ENCODE data around the gene CD58. TPM values are rescaled to one million over a fixed set of nuclear protein-coding genes. Genes with fewer than 3 reads are reported as not detected.
"Not testable (repeated sequence)": the region's sequence is repeated elsewhere in the genome, so short reads cannot be mapped to it uniquely, and the experiment has no call there.

CD58 gene
- total and polyA plus RNA-seq, 5 donors from 2014 or later: 39.6 to 124 (median 80.8) TPM

DNA sequence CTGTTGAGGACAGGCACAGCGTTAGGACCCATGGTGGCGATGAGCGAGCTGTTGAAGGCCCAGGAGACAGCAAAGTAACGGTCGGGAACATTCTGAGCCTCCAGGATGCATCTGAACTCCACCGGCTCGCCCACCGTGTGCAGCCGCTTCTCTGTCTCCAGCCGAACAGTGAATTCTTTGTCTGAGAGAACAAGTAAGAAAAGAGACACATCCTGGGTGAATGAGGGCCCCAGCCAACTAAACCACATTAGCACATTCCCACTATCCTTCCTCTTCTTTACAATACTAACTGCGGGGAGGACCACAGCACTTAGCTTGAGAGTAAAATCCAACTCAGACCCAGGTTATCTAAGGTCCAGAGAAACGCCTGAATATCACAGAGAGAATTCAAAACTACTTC lies 37.3 kb upstream of the CD58 start:
- not testable (repeated sequence) for H3K27me3 ChIP-seq (ENCODE audit: control insufficient read depth, insufficient read depth, low read length); H3K4me1 ChIP-seq (ENCODE audit: control insufficient read depth, insufficient read depth, low read length, poor library complexity, severe bottlenecking); H3K4me3 Mint-ChIP-seq; H3K36me3 ChIP-seq (ENCODE audit: control insufficient read depth, insufficient read depth, low read length); DNase-seq; H3K36me3 Mint-ChIP-seq; H3K9me3 ChIP-seq (ENCODE audit: control insufficient read depth in 2 of 2, low read length in 2 of 2); ATAC-seq (ENCODE audit: low read depth in 2 of 2); H3K9me3 Mint-ChIP-seq; H3K27me3 Mint-ChIP-seq; H3K4me3 ChIP-seq (ENCODE audit: low read depth, low read length); H3K27ac ChIP-seq (ENCODE audit: insufficient read depth, low read length, poor library complexity, severe bottlenecking)
- peaks cover 7 to 21% (median 14%) of the 10 kb centered on the region in 4 donors for H3K4me1 Mint-ChIP-seq
- peak overlapping the region in 1 of 3 donors; percentile 3 for H3K27ac Mint-ChIP-seq

GRCh38 chr1:116607463-116607862 lies 36.6 kb upstream of the CD58 start:
- H3K4me3 ChIP-seq (ENCODE audit: low read depth, low read length); H3K4me1 ChIP-seq (ENCODE audit: control insufficient read depth, insufficient read depth, low read length, poor library complexity, severe bottlenecking); H3K4me3 Mint-ChIP-seq; H3K36me3 ChIP-seq (ENCODE audit: control insufficient read depth, insufficient read depth, low read length); H3K9me3 Mint-ChIP-seq; H3K36me3 Mint-ChIP-seq; ATAC-seq (ENCODE audit: low read depth in 2 of 2); DNase-seq; H3K9me3 ChIP-seq (ENCODE audit: control insufficient read depth in 2 of 2, low read length in 2 of 2); H3K27me3 ChIP-seq (ENCODE audit: control insufficient read depth, insufficient read depth, low read length); H3K27ac ChIP-seq (ENCODE audit: insufficient read depth, low read length, poor library complexity, severe bottlenecking); H3K27ac Mint-ChIP-seq; H3K27me3 Mint-ChIP-seq: not testable (repeated sequence)
- H3K4me1 Mint-ChIP-seq: peaks cover 7 to 21% (median 14%) of the 10 kb centered on the region in 4 donors

DNA sequence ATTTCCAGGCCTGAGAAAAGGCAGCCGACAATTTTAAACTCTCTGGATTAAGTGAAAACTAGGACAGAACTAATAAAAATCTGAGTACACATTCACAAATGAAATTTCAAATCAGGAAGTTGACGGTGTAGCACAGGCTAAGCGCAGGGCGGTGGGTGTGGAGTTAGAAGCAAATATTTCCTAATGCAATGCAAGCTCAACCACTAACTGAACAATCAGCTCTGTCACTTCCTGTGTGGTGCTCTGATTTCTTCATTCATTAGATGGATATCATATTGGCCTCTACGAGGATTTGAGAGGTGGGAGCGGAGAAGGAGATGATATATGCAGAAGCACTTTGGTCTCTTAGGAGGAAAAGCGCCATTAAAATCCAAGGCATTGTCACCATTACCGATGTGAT lies 35.2 kb upstream of the CD58 start:
- peak; percentile 74 to 83 for ATAC-seq (ENCODE audit: low read depth in 2 of 2)
- H3K27me3 ChIP-seq (ENCODE audit: control insufficient read depth, insufficient read depth, low read length); H3K9me3 Mint-ChIP-seq; H3K9me3 ChIP-seq (ENCODE audit: control insufficient read depth in 2 of 2, low read length in 2 of 2); H3K36me3 ChIP-seq (ENCODE audit: control insufficient read depth, insufficient read depth, low read length); H3K4me1 ChIP-seq (ENCODE audit: control insufficient read depth, insufficient read depth, low read length, poor library complexity, severe bottlenecking); H3K27me3 Mint-ChIP-seq; H3K36me3 Mint-ChIP-seq: not testable (repeated sequence)
- Mint-ChIP-seq H3K4me1 (peaks cover 7 to 21% (median 14%) of the 10 kb centered on the region in 4 donors), H3K4me3 (peak overlapping the region in 3 of 4 donors; percentile 19 to 50 (median 31)), H3K27ac (peak overlapping the region in 2 of 3 donors; percentile 70 to 74)
- peak in 2 of 3 donors; percentile 22 to 64 for DNase-seq
- H3K4me3 ChIP-seq (ENCODE audit: low read depth, low read length): peak overlapping the region; percentile 57
- peak overlapping the region; percentile 57 for H3K27ac ChIP-seq (ENCODE audit: insufficient read depth, low read length, poor library complexity, severe bottlenecking)

DNA sequence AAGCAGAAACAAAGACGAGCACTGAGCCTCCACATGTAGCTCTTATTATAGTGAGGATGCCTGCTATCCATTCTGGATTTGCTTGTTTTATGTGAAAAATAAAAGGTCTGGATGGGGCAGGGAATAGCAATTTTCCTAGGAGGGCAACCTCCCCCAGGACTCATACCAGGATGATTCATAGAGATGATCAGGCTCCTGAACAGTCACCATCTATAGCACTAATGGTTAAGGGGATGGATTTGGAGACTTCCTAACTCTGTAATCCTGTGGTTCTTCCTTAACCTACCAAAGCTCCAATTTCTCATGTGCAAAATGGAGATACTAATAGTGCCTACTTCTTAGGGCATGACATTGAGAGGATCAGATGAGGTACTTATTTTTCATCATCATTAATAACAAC lies 34.5 kb upstream of the CD58 start:
- Histone ChIP-seq H3K27me3 (ENCODE audit: control insufficient read depth, insufficient read depth, low read length) (no peaks in the 10 kb centered on the region), H3K36me3 (ENCODE audit: control insufficient read depth, insufficient read depth, low read length) (no peaks in the 10 kb centered on the region), H3K9me3 (ENCODE audit: control insufficient read depth in 2 of 2, low read length in 2 of 2) (no peaks in the 10 kb centered on the region), H3K4me3 (ENCODE audit: low read depth, low read length) (peak overlapping the region; percentile 57), H3K27ac (ENCODE audit: insufficient read depth, low read length, poor library complexity, severe bottlenecking) (no peak overlapping the region), H3K4me1 (ENCODE audit: control insufficient read depth, insufficient read depth, low read length, poor library complexity, severe bottlenecking) (peaks cover 3% of the 10 kb centered on the region)
- Mint-ChIP-seq H3K27ac (peak overlapping the region; percentile 56 to 74 (median 70)), H3K4me3 (no peak overlapping the region), H3K36me3 (no peaks in the 10 kb centered on the region), H3K27me3 (no peaks in the 10 kb centered on the region), H3K4me1 (peaks cover 7 to 21% (median 14%) of the 10 kb centered on the region in 4 donors), H3K9me3 (peaks cover 0 to 2% (median 0%) of the 10 kb centered on the region in 7 donors)
- ATAC-seq (ENCODE audit: low read depth in 2 of 2): no peak
- no peak for DNase-seq

DNA sequence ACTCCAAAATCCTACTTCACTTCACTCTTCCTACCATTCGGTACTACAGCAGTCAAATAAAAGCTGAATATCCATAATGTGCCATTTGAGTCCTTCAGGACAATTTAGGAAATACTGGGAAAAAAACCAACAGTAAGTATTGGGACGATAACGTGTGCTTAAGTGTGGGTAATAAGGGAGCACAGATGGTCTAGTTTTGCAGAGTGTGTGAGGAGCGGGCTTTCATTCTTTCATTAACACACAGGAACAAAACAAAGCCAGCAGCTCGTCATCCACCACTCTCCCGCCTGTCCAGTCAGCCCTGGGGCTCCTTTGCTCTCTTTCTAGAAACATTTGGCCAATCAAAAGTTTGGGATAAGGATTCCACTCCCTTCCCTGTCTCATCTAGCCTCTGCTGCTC lies 33.6 kb upstream of the CD58 start:
- not testable (repeated sequence) for H3K27me3 ChIP-seq (ENCODE audit: control insufficient read depth, insufficient read depth, low read length); H3K36me3 Mint-ChIP-seq; DNase-seq; H3K27ac ChIP-seq (ENCODE audit: insufficient read depth, low read length, poor library complexity, severe bottlenecking); H3K9me3 Mint-ChIP-seq; H3K36me3 ChIP-seq (ENCODE audit: control insufficient read depth, insufficient read depth, low read length); H3K9me3 ChIP-seq (ENCODE audit: control insufficient read depth in 2 of 2, low read length in 2 of 2); H3K4me3 Mint-ChIP-seq; ATAC-seq (ENCODE audit: low read depth in 2 of 2); H3K4me1 ChIP-seq (ENCODE audit: control insufficient read depth, insufficient read depth, low read length, poor library complexity, severe bottlenecking); H3K27me3 Mint-ChIP-seq; H3K4me3 ChIP-seq (ENCODE audit: low read depth, low read length)
- Mint-ChIP-seq H3K4me1 (peaks cover 7 to 21% (median 14%) of the 10 kb centered on the region in 4 donors), H3K27ac (peak overlapping the region in 1 of 3 donors; percentile 9)

DNA sequence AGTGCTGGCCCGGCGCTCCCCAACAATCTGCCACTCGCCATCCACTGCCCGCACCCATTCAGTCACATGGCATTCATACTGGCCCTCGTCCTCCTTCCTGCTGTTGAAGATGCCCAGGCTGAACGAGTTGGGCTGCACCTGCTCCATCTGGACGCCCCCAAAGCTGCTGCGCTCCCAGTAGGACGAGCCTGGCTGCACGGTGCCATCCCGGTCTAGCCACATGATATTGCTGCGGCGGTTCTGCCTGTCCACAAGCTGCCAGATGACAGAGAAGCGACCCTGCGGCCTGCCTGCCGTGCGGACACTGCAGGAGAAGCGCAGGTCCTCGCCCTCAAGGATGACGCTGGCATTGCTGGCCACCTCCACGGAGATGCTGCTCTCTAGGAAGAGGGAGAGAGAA lies 32.8 kb upstream of the CD58 start:
- H3K36me3 ChIP-seq (ENCODE audit: control insufficient read depth, insufficient read depth, low read length); H3K27ac Mint-ChIP-seq; DNase-seq; H3K4me3 Mint-ChIP-seq; H3K4me3 ChIP-seq (ENCODE audit: low read depth, low read length); H3K27ac ChIP-seq (ENCODE audit: insufficient read depth, low read length, poor library complexity, severe bottlenecking); H3K9me3 Mint-ChIP-seq; H3K4me1 ChIP-seq (ENCODE audit: control insufficient read depth, insufficient read depth, low read length, poor library complexity, severe bottlenecking); H3K27me3 ChIP-seq (ENCODE audit: control insufficient read depth, insufficient read depth, low read length); H3K9me3 ChIP-seq (ENCODE audit: control insufficient read depth in 2 of 2, low read length in 2 of 2); H3K27me3 Mint-ChIP-seq; H3K36me3 Mint-ChIP-seq; ATAC-seq (ENCODE audit: low read depth in 2 of 2): not testable (repeated sequence)
- peaks cover 7 to 19% (median 12%) of the 10 kb centered on the region in 4 donors for H3K4me1 Mint-ChIP-seq

- peak overlapping the region in 1 of 3 donors; percentile 73 for H3K27ac Mint-ChIP-seq
- not testable (repeated sequence) for H3K9me3 ChIP-seq (ENCODE audit: control insufficient read depth in 2 of 2, low read length in 2 of 2); ATAC-seq (ENCODE audit: low read depth in 2 of 2); H3K9me3 Mint-ChIP-seq; H3K36me3 ChIP-seq (ENCODE audit: control insufficient read depth, insufficient read depth, low read length); H3K27me3 ChIP-seq (ENCODE audit: control insufficient read depth, insufficient read depth, low read length); H3K4me1 ChIP-seq (ENCODE audit: control insufficient read depth, insufficient read depth, low read length, poor library complexity, severe bottlenecking); DNase-seq; H3K4me3 ChIP-seq (ENCODE audit: low read depth, low read length); H3K4me3 Mint-ChIP-seq; H3K27me3 Mint-ChIP-seq; H3K36me3 Mint-ChIP-seq; H3K4me1 Mint-ChIP-seq; H3K27ac ChIP-seq (ENCODE audit: insufficient read depth, low read length, poor library complexity, severe bottlenecking)
Measured at GRCh38 chr1:116599369-116599768, 28.5 kb upstream of the CD58 start.

GRCh38 chr1:116598420-116599036 lies 27.7 kb upstream of the CD58 start:
- not testable (repeated sequence) for H3K4me3 ChIP-seq (ENCODE audit: low read depth, low read length); H3K4me3 Mint-ChIP-seq; H3K36me3 Mint-ChIP-seq; H3K27me3 ChIP-seq (ENCODE audit: control insufficient read depth, insufficient read depth, low read length); H3K9me3 ChIP-seq (ENCODE audit: control insufficient read depth in 2 of 2, low read length in 2 of 2); H3K27me3 Mint-ChIP-seq; H3K9me3 Mint-ChIP-seq; H3K27ac ChIP-seq (ENCODE audit: insufficient read depth, low read length, poor library complexity, severe bottlenecking); H3K4me1 Mint-ChIP-seq; ATAC-seq (ENCODE audit: low read depth in 2 of 2); H3K4me1 ChIP-seq (ENCODE audit: control insufficient read depth, insufficient read depth, low read length, poor library complexity, severe bottlenecking); H3K27ac Mint-ChIP-seq; H3K36me3 ChIP-seq (ENCODE audit: control insufficient read depth, insufficient read depth, low read length); DNase-seq

Data from CD4-positive, CD25-positive, alpha-beta regulatory T cell (primary cell).